GM21723 (cell line): ENCODE data around the gene HDDC3.
"Not testable (repeated sequence)": the region's sequence is repeated elsewhere in the genome, so short reads cannot be mapped to it uniquely, and the experiment has no call there.

ENCODE experiments used
- ATAC-seq: cut with Tn5 transposase; IDR thresholded peaks from one replicate; pipeline ENCODE4 v1.9.1; 2021; ENCODE audit warnings: mild to moderate bottlenecking, moderate library complexity; ENCODE audit not compliant: unreplicated experiment

Gene HDDC3

GRCh38 chr15:90910441-90911301 is 21.7 kb downstream of the HDDC3 start:
- ATAC-seq: no peak

GRCh38 chr15:90909976-90910375 is 22.4 kb downstream of the HDDC3 start:
- no peak for ATAC-seq

GRCh38 chr15:90909449-90909848 is 22.9 kb downstream of the HDDC3 start:
- ATAC-seq: not testable (repeated sequence)

- no peak for ATAC-seq
These were observed 24.4 kb downstream of the HDDC3 start for GRCh38 chr15:90907838-90908507.

- ATAC-seq: no peak
These were observed 25.2 kb downstream of the HDDC3 start for GRCh38 chr15:90907051-90907660.

- no peak for ATAC-seq
These were observed 26.0 kb downstream of the HDDC3 start for GRCh38 chr15:90906181-90906849.

GRCh38 chr15:90905306-90906180 is 26.8 kb downstream of the HDDC3 start:
- no peak for ATAC-seq

- no peak for ATAC-seq
These were observed 27.6 kb downstream of the HDDC3 start for GRCh38 chr15:90904746-90905145.

GRCh38 chr15:90903733-90904536 is 28.4 kb downstream of the HDDC3 start:
- no peak for ATAC-seq

- ATAC-seq: peak; percentile 56
These were observed 29.3 kb downstream of the HDDC3 start, which contains the start of gene MAN2A2 for GRCh38 chr15:90902840-90903732. MAN2A2 (plus strand) TSS chr15:90903302; CDS start chr15:90904208, 906 bp downstream.

- peak; percentile 71 for ATAC-seq
These were observed 30.1 kb downstream of the HDDC3 start for GRCh38 chr15:90902040-90902839.

GRCh38 chr15:90901175-90902039 is 30.9 kb downstream of the HDDC3 start:
- no peak for ATAC-seq

GRCh38 chr15:90897131-90897655 is 35.2 kb downstream of the HDDC3 start:
- ATAC-seq: peak; percentile 71

GRCh38 chr15:90895571-90896117 is 36.7 kb downstream of the HDDC3 start:
- ATAC-seq: no peak

GRCh38 chr15:90893175-90894090 is 38.9 kb downstream of the HDDC3 start:
- ATAC-seq: no peak
